Chondrocyte (in vitro differentiated cells): ENCODE measurements around the gene INHA. TPM values are rescaled to one million over a fixed set of nuclear protein-coding genes. Genes with fewer than 3 reads are reported as not detected.

ENCODE experiments used
- DNase-seq: peaks from one replicate; pipeline ENCODE4 v3.0.0; 2021; ENCODE audit warnings: mixed read lengths, low spot score
- H3K27ac Mint-ChIP-seq: one replicate; pipeline ENCODE4 v1.8.0; 2021; ENCODE audit warnings: mild to moderate bottlenecking, moderate library complexity, mixed read lengths; ENCODE audit not compliant: unreplicated experiment
- H3K27me3 Mint-ChIP-seq: 2 replicates; pipeline ENCODE4 v1.8.0; 2021; ENCODE audit warnings: low read depth, mixed read lengths
- H3K36me3 Mint-ChIP-seq: 2 replicates; pipeline ENCODE4 v1.8.0; 2021; ENCODE audit warnings: low read depth, mixed read lengths
- H3K4me1 Mint-ChIP-seq: 2 replicates; pipeline ENCODE4 v1.8.0; 2021; ENCODE audit warnings: low read depth, mild to moderate bottlenecking, mixed read lengths
- H3K4me3 Mint-ChIP-seq: one replicate; pipeline ENCODE4 v1.8.0; 2021; ENCODE audit warnings: mild to moderate bottlenecking, moderate library complexity, mixed read lengths; ENCODE audit not compliant: unreplicated experiment
- H3K9me3 Mint-ChIP-seq: 2 replicates; pipeline ENCODE4 v1.8.0; 2021; ENCODE audit warnings: low read depth, mixed read lengths
- CTCF ChIP-seq: fragments of 200-600 bp; sonication (generic); IDR thresholded peaks from 2 replicates; pipeline ENCODE4 v1.5.0; 2021; ENCODE audit warnings: antibody characterized with exemption, mild to moderate bottlenecking, moderate library complexity
- total RNA-seq: library from RNA; stranded (reverse); gene quantifications from 3 replicates; pipeline ENCODE4 v1.2.1, GENCODE V29; 2021

The INHA gene
- total RNA-seq, 1 donor from 2014 or later: 1.0 TPM

DNA sequence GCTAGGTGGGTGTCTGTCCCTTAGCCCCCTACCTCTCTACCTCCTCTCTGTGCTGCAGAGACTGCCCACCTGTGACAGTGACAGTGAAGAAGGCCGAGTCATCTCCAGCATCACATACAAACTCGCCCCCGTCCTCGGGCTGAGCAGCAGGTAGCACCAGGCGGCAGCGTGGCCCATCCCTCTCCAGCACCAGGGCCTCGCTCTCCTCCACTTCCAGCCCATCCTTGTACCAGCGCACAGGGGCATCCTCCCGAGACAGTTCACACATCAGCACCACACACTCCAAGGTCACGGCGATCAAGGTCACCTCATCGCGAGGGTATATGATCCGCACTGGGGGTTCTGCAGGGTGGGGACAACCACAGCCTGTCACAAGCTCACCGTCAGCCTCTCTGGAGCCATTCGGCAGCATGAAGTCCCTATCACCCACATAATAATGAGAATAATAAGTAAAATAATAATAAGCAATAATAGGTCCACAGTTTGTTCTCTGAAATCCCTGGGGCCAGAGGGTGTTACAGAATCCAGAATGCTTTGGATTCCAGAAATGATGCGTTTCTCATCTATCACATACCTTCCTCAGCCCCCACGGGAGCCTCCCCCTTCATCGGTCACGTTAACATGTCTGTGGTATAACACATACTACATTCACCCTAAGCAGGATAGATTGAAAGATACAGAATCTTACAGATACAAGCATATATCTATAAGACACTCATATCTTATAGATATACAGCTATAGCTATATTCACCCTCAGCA is 12.8 kb upstream of the INHA start:
- Mint-ChIP-seq H3K4me3 (no peak overlapping the region), H3K4me1 (peaks cover 13% of the 10 kb centered on the region), H3K27ac (no peak overlapping the region), H3K36me3 (peaks cover 13% of the 10 kb centered on the region), H3K27me3 (no peaks in the 10 kb centered on the region), H3K9me3 (no peaks in the 10 kb centered on the region)
- no peak for DNase-seq
- no peak for TF ChIP-seq CTCF

GRCh38 chr2:219560037-219560892 is 11.8 kb upstream of the INHA start:
- DNase-seq: no peak
- H3K27me3 Mint-ChIP-seq: no peaks in the 10 kb centered on the region
- H3K36me3 Mint-ChIP-seq: peaks cover 17% of the 10 kb centered on the region
- no peaks in the 10 kb centered on the region for H3K9me3 Mint-ChIP-seq
- peak; percentile 84 for TF ChIP-seq CTCF
- H3K4me3 Mint-ChIP-seq: no peak overlapping the region
- no peak overlapping the region for H3K27ac Mint-ChIP-seq
- H3K4me1 Mint-ChIP-seq: peaks cover 13% of the 10 kb centered on the region

DNA sequence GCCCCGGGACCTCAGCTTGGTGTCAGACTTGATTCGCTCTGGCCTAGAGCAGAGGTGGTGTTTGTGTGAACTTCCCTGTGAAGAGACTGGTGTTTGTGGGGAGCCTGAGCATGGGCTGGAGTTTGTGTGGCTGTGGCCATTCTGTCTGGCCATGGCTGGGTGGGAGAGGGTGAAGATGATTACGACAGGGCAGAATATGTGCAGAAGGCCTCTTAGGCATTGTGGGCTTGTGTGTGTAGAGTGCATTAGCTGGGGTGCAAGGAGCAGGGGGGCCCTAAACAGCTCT is 11.3 kb upstream of the INHA start:
- no peaks in the 10 kb centered on the region for H3K9me3 Mint-ChIP-seq
- H3K36me3 Mint-ChIP-seq: peaks cover 17% of the 10 kb centered on the region
- no peaks in the 10 kb centered on the region for H3K27me3 Mint-ChIP-seq
- H3K4me1 Mint-ChIP-seq: peaks cover 13% of the 10 kb centered on the region
- no peak overlapping the region for H3K27ac Mint-ChIP-seq
- TF ChIP-seq CTCF: no peak
- H3K4me3 Mint-ChIP-seq: no peak overlapping the region
- peak; percentile 46 for DNase-seq

GRCh38 chr2:219561179-219562048 is 10.7 kb upstream of the INHA start:
- no peak for TF ChIP-seq CTCF
- no peak overlapping the region for H3K27ac Mint-ChIP-seq
- DNase-seq: no peak
- peaks cover 20% of the 10 kb centered on the region for H3K36me3 Mint-ChIP-seq
- no peaks in the 10 kb centered on the region for H3K27me3 Mint-ChIP-seq
- no peaks in the 10 kb centered on the region for H3K9me3 Mint-ChIP-seq
- peaks cover 13% of the 10 kb centered on the region for H3K4me1 Mint-ChIP-seq
- H3K4me3 Mint-ChIP-seq: no peak overlapping the region
